Stimulated activated memory B cell treated with anti-CD40 and anti-IgM and Interleukin-4, amounts not matched to agents 10 μg/mL and 1 μg/mL and 100 μg/mL, for 72 hours (primary cell): Measurements from ENCODE around the gene NCAN.
A peak's percentile ranks its signal among the peaks of the same experiment; 100 is the strongest.
"Not testable (repeated sequence)": the region's sequence is repeated elsewhere in the genome, so short reads cannot be mapped to it uniquely, and the experiment has no call there.

Experiments
- ATAC-seq: fragments of 150-1000 bp; cut with Tn5 transposase; 2 replicates; pipeline ENCODE4 v1.10.0; 2021
- H3K27ac Mint-ChIP-seq: one replicate; pipeline ENCODE4 v1.8.0; 2022; ENCODE audit warnings: mild to moderate bottlenecking, mixed read lengths
- H3K27me3 Mint-ChIP-seq: one replicate; pipeline ENCODE4 v1.8.0; 2022; ENCODE audit warnings: mixed read lengths
- H3K36me3 Mint-ChIP-seq: one replicate; pipeline ENCODE4 v1.8.0; 2022; ENCODE audit warnings: mixed read lengths
- H3K4me1 Mint-ChIP-seq: one replicate; pipeline ENCODE4 v1.8.0; 2022; ENCODE audit warnings: mixed read lengths
- H3K4me3 Mint-ChIP-seq: one replicate; pipeline ENCODE4 v1.8.0; 2022; ENCODE audit warnings: mild to moderate bottlenecking, moderate library complexity, mixed read lengths
- H3K9me3 Mint-ChIP-seq: one replicate; pipeline ENCODE4 v1.8.0; 2022; ENCODE audit warnings: mixed read lengths

NCAN gene

DNA sequence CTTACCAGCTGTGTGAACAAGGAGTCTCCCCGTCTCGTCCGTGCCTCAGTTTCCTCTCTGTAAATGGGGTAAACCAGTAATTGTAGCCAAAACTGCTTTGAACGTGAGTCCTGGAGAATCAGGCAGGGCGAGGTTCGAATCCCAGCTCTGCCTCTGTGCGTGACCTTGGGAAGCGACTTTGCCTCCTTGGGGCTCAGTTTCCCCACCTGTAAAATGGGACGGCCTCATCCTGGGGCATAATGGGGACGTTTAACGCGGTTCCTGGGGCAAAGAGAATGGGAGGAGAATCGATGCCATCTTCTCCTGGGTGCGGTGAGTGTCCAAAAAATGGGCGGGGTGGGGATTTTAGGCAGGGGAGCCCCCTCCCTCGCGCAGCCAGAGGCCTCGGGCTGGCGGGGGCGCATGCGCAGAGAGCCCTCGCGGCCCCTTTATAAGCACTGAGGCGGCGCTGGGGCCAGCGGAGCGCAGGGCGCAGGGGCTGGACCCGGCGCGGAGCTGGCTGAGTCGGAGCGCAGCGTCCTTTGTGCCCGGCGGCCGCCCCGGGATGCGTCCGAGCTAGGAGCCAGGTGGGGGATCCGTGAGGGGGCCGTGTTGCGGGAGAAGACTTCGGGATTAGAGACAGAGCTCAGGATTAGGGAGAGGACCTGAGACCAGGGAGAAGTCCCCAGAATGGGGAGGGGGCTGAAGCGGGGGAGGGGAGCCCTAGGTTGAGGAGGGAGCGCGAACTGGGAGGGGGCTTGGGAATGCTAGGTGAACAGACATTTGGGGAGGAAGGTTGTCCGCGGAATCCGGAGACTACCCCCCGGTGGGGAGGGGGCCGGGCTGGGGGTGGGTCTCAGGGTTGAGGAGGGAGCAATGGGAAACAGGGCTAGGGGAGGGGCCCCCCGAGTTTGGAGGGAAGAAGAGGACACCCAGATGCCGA lies at the start of gene NCAN:
Gene NCAN, plus strand, starts transcription at position 460 of the 922 bp plus-strand sequence. CDS start 4,996 bp downstream, outside the sequence.
- no peak within 1 kb of the TSS for H3K27ac Mint-ChIP-seq
- peaks cover 9% of the 10 kb centered on the region for H3K9me3 Mint-ChIP-seq
- H3K36me3 Mint-ChIP-seq, result no peaks in the 10 kb centered on the region
- H3K4me1 Mint-ChIP-seq, result peaks cover 31% of the 10 kb centered on the region
- no peak for ATAC-seq
- peaks cover 87% of the 10 kb centered on the region for H3K27me3 Mint-ChIP-seq
- H3K4me3 Mint-ChIP-seq, result no peak within 1 kb of the TSS

DNA sequence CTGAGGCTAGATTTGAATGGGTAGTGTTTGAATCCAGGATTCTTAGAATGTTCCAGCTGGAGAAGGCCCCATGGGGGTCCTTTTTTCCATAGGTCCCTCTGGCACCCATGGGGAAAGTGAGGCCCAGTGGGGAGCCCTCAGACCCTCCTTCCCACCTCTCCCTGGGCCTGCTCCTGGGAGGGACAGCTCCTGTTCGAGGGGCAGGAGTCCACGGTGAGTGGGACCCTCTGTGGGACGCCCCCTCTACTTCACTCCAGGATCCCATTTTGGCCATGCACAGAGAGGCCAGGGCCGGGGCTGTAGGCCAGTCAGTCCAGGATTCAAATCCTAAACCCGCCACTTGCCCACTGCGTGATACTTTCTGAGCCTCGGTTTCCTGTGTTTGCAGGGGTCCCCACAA lies 49.3 kb upstream of the NCAN start:
- Mint-ChIP-seq H3K27ac (peak overlapping the region; percentile 30), H3K4me3 (no peak overlapping the region), H3K27me3 (no peaks in the 10 kb centered on the region), H3K36me3 (peaks cover 7% of the 10 kb centered on the region), H3K9me3 (no peaks in the 10 kb centered on the region), H3K4me1 (peaks cover 18% of the 10 kb centered on the region)
- ATAC-seq, result no peak

DNA sequence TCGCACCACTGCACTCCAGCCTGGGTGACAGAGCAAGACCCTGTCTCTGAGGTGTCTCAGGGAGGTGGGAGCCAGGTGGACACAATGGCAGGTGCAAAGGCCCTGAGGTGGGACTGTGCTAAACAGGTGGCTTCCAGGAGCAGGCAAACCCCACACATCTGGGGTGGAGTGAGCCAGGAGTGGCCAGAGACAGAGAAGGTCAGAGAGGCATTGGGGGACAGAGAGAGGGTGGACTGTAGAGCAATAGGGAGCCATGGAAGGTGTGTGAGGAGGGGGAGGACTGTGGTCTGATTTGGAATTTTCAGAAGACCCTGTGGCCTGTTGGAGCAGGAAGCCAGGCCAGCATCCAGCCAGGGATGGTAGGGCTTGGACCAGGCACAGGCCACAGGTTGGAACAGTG lies 46.4 kb upstream of the NCAN start:
- Mint-ChIP-seq H3K9me3 (no peaks in the 10 kb centered on the region), H3K4me3 (no peak overlapping the region), H3K4me1 (peaks cover 26% of the 10 kb centered on the region), H3K36me3 (peaks cover 7% of the 10 kb centered on the region), H3K27ac (peak overlapping the region; percentile 29), H3K27me3 (peaks cover 17% of the 10 kb centered on the region)
- ATAC-seq, result no peak

DNA sequence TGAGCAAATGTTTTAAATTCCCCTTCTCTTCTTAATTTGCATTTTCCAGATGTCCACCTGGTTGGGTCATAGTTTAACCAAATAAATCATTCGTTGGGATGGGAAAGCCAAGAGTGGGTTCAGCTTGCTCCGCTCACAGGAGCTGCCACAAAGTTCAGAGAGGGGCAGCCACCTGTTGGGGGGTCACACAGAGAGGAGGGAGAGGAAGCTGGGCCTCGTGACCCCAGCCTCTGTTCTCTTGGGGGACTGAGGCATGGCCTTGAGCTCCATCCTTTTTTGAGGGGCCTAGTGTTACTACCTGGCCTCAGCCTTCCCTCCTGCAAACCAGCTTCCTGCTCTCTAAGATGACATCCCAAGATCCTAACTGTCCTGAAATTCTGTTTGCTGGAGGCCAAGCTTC lies 44.1 kb upstream of the NCAN start:
- Mint-ChIP-seq H3K27me3 (peaks cover 34% of the 10 kb centered on the region), H3K27ac (no peak overlapping the region), H3K4me3 (no peak overlapping the region), H3K36me3 (peaks cover 18% of the 10 kb centered on the region), H3K9me3 (no peaks in the 10 kb centered on the region), H3K4me1 (peaks cover 31% of the 10 kb centered on the region)
- ATAC-seq, result no peak

DNA sequence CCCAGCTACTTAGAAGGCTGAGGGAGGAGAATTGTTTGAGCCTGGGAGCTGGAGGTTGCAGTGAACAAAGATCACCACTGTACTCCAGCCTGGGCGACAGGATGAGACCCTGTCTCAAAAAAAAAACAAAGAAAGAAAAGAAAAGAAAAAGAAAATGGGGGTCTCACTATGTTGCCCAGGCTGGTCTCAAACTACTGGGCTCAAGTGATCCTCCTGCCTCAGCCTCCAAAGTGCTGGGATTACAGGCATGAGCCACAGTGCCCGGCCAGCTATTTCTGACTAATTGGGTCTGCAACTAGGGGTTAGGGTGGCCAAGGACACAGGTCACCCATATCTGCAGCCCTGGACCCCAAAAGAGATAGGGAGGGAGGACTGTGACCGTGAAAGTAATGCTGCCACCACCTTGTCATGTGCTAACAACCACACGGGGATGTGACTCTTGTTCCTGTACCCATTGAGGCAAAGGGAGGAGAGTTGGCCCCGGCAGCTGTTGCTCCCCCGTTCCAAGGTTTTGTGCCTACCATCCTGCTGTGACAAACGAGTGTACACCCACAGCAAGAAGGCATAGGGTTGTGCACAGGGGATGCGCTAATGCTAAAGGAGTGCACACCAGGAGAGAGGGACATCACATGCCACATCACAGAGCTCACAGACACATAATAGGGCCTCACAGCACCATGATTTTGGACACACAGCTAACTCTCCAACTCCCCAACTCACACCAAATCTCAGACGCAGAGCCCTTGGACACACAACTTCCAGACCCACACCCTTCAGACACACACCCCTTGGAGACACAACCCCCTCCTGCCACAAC lies 42.3 kb upstream of the NCAN start:
- no peak for ATAC-seq
- peaks cover 34% of the 10 kb centered on the region for H3K27me3 Mint-ChIP-seq
- H3K36me3 Mint-ChIP-seq, result peaks cover 24% of the 10 kb centered on the region
- peak overlapping the region; percentile 71 for H3K4me3 Mint-ChIP-seq
- H3K9me3 Mint-ChIP-seq, result no peaks in the 10 kb centered on the region
- peaks cover 31% of the 10 kb centered on the region for H3K4me1 Mint-ChIP-seq
- H3K27ac Mint-ChIP-seq, result peak overlapping the region; percentile 33

DNA sequence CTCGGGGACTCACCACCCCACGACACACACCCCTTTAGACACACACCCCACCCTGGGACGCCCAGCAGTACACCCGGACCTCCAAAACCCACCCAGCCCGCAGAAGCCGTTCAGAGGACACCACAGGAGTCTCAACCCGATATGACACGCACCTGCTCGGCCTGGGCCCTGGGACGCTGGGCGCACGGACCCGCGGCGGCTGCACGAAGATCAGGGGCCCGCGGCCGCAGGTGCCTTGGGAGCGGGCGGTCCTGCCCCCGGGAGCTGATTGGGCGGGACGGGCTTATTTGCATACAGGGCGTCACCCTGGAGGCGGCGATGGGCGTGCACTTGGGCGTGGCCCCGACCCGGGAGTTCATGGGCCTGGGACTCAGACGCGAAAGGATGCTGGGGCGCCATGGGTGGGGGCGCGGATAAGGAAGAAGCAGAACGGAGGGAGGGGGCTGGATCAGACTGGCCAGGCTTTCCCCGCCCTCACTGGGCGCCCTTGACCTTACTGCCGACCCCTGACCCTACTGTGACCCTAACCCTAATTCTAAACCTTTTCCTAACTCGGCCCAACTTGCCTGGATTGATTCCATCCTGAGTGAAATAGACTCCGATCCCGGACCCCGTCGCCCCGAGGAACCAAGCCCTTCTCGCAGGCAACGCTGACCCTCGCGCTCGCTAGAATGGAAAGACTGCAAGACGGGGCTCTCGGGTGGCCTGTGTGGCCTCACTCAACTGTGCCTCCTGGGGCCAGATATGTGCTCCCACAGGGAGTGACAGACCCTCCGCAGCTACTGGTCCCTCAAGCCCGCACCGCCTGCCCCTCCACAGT lies 41.5 kb upstream of the NCAN start, which contains the start of gene MEF2B:
Gene MEF2B, minus strand, starts transcription at position 211 of the 820 bp plus-strand sequence. CDS start 19,528 bp downstream, outside the sequence.
- Mint-ChIP-seq H3K27ac (peak within 1 kb of the TSS; percentile 33), H3K4me1 (peaks cover 37% of the 10 kb centered on the region), H3K4me3 (peak within 1 kb of the TSS; percentile 71)

DNA sequence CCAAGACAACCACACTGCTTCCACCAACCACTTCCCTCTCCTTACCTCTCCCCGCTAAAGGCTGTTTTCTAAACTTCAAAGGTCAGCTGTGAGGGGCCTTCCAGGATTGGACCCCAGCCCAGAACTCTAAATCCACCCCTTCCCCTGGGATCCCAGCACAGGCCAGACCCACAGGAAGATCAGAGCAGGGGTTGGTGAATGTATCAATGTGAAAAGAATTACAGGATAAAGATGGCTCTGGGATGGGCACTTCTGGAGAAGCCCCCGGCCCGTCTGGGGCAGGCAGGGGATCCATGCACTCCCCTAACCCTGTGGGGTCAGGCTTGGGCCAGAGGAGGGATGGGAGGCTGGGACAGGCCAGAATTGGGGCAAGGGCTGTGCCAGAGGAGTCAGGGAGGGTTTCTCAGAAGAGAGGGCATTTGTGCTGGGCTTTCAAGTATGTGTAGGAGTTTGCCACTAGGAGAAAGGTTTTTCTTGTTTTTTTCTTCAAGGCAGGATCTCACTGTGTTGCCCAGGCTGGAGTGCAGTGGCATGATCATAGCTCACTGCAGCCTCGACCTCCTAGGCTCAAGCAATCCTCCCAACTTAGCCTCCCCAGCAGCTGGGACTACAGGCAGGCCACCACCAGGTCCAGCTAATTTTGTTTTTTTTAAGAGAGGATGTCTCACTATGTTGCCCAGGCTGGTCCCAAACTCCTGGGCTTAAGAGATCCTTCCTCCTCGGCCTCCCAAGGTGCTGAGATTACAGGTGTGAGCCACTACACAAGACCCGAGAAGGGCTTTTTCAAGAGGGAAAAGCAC lies 40.7 kb upstream of the NCAN start:
- H3K27ac Mint-ChIP-seq, result no peak overlapping the region
- peak overlapping the region; percentile 37 for H3K4me3 Mint-ChIP-seq
- no peaks in the 10 kb centered on the region for H3K9me3 Mint-ChIP-seq
- ATAC-seq, result no peak
- H3K4me1 Mint-ChIP-seq, result peaks cover 37% of the 10 kb centered on the region
- H3K36me3 Mint-ChIP-seq, result peaks cover 20% of the 10 kb centered on the region
- H3K27me3 Mint-ChIP-seq, result peaks cover 34% of the 10 kb centered on the region

More for the DNA sequence above, 41.5 kb upstream of the NCAN start, which contains the start of gene MEF2B:
- Mint-ChIP-seq H3K9me3 (no peaks in the 10 kb centered on the region), H3K36me3 (peaks cover 18% of the 10 kb centered on the region), H3K27me3 (peaks cover 34% of the 10 kb centered on the region)
- peak; percentile 94 for ATAC-seq

DNA sequence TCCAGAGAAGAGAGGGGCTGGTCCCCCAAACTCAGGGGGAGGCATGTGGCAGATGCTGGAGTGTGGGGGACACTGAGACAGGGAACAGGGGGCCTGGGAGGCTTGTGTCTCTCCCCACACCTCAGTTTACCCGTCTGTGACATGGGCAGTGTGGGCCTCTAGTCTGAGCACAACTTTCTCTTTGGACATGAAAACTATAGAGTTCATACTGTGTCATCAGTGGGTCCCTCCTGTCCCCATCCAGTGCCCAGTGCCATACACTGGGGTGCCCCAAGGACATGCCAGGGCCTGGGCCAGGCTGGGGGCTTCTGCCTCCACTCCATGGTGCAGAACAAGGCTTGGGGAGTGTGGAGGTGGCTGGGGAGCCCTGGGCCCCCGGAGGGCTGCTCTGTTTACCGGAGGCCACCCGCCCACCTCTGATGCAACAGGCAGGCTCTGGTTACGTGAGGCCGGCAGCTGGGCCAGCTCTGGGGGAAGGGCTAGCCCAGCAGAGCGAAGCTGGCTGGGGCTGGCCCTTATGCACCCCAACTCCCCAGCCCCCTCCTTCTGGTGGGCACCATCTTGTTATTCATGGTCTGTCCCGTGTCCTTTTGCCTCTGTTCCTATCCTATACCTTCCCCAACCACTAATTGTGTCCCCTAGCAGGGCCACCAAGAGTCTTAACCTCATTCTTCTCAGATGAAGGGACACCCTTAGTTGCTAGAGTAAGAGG lies 39.8 kb upstream of the NCAN start:
- H3K27ac Mint-ChIP-seq, result no peak overlapping the region
- H3K4me3 Mint-ChIP-seq, result no peak overlapping the region

DNA sequence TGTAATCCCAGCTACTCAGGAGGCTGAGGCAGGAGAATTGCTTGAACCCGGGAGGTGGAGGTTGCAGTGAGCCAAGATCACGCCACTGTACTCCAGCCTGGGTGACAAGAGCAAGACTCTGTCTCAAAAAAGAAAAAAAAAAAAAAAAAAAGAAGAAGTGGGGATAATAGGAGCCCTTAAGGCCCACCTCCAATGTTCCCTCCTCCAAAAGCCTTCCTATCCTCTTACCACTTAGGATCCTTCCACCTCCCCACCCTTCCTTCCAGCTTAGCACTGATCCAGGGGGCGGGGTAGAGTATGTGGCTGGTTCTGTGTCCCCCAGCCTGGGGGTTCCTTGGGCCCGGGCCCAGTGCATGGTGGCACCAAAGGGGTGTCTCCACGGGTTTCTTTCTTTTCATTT lies 38.5 kb upstream of the NCAN start:
- not testable (repeated sequence) for ATAC-seq, H3K9me3 Mint-ChIP-seq, H3K27ac Mint-ChIP-seq, H3K4me3 Mint-ChIP-seq
- H3K27me3 Mint-ChIP-seq, result peaks cover 34% of the 10 kb centered on the region
- H3K4me1 Mint-ChIP-seq, result peaks cover 37% of the 10 kb centered on the region
- peaks cover 39% of the 10 kb centered on the region for H3K36me3 Mint-ChIP-seq

More for the DNA sequence above, 39.8 kb upstream of the NCAN start:
- Mint-ChIP-seq H3K9me3 (no peaks in the 10 kb centered on the region), H3K27me3 (peaks cover 34% of the 10 kb centered on the region), H3K4me1 (peaks cover 37% of the 10 kb centered on the region), H3K36me3 (peaks cover 29% of the 10 kb centered on the region)
- ATAC-seq, result no peak

DNA sequence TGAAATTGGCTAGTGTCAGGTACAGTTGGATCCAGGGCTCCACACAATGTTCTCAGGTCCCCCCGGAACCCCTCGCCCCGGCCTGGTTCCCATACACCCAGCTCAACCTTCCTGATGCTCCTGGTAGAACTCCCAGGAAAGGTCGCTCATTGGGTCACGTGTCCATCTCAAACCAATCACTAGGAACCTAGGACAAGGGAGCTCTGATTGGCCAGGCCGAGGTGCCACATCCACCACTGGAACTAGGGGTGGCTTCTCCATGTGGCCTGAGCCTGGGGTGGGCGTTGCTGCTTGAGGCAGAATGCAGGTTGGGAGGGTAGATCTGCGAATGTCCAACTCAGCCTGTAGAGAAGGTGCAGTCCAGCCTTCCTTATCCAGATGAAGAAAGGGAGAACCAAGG lies 34.8 kb upstream of the NCAN start:
- no peak for ATAC-seq
- Mint-ChIP-seq H3K27ac (no peak overlapping the region), H3K36me3 (peaks cover 57% of the 10 kb centered on the region), H3K4me1 (peaks cover 6% of the 10 kb centered on the region), H3K27me3 (peaks cover 1% of the 10 kb centered on the region), H3K9me3 (no peaks in the 10 kb centered on the region), H3K4me3 (no peak overlapping the region)

DNA sequence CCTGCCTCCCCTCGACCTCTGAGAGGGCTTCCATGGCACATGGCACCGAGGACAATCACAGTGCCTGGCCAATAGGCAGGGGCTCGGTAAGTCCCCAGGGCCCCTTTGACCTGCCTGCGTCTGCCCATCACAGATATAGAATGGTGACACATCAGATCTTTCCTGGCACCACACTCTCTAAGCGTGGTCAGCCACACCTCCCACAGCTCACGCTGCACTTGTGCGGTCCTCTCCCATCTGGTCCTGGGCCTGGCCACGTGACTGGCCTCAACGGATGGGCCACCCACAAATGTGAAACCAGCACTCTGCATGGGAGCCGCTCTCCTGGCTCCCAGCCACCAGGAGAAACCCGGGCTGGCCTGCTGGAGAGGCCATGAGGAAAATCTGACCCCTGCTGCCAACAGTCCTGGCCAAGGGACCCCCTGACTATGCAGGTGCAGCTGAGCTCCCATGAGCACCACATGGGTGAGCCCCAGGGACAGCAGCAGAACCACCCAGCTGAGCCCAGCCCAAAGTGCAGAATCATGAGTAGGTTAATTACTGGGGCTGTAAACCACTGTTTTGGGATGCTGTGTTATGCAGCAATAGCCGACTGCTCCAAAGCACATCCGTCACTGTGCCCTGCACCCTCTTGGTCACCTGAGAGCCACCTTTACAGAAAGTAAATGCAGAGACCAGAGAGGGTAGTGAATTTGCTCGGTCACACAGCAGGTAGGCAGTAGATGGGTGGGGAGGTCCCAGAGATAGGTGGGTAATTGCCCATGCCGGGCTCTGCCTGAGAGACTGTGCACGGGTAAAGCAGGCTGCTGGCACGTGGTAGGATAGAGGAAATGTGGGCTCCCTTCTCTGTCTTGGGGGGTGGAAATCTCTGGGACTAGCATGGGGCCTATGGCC lies 32.0 kb upstream of the NCAN start:
- no peak overlapping the region for H3K4me3 Mint-ChIP-seq
- no peaks in the 10 kb centered on the region for H3K27me3 Mint-ChIP-seq
- H3K36me3 Mint-ChIP-seq, result peaks cover 56% of the 10 kb centered on the region
- no peak overlapping the region for H3K27ac Mint-ChIP-seq
- peaks cover 15% of the 10 kb centered on the region for H3K4me1 Mint-ChIP-seq
- H3K9me3 Mint-ChIP-seq, result no peaks in the 10 kb centered on the region
- no peak for ATAC-seq

DNA sequence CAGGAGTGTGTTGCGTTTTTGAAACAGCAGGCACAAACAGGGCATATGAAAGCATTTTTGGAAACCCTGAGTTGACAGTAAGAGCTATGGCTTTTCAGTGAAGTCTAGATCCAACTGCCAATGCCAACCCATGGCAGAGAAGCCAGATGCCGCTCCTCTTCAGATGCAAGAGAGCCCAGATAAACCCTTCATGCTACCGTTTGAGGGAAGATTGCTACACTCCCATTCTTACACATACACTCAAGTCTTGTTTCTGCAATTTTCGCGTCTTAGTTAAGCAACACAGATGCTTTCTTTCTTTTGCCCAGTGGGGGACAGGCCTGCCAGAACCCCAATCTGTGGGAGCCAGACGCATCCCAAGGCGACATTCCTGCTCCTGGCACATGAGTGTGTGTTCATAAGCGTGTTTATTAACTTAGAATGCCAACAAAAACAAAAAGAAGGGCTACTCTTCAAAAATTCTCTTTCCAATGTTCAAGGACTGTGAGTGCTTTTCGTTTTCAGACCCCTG lies 30.2 kb upstream of the NCAN start:
- Mint-ChIP-seq H3K36me3 (peaks cover 55% of the 10 kb centered on the region), H3K9me3 (peaks cover 3% of the 10 kb centered on the region), H3K27ac (no peak overlapping the region), H3K4me1 (peaks cover 23% of the 10 kb centered on the region), H3K27me3 (no peaks in the 10 kb centered on the region), H3K4me3 (no peak overlapping the region)
- no peak for ATAC-seq
